Activated effector memory CD4-positive, alpha-beta T cell treated with Interleukin-2 at 50 U/mL for 16 hours (primary cell): ENCODE data around the gene CCDC24.

ENCODE experiments used
- DNase-seq: peaks from one replicate; pipeline ENCODE4 v3.0.0-alpha.2; 2020

CCDC24 gene

DNA sequence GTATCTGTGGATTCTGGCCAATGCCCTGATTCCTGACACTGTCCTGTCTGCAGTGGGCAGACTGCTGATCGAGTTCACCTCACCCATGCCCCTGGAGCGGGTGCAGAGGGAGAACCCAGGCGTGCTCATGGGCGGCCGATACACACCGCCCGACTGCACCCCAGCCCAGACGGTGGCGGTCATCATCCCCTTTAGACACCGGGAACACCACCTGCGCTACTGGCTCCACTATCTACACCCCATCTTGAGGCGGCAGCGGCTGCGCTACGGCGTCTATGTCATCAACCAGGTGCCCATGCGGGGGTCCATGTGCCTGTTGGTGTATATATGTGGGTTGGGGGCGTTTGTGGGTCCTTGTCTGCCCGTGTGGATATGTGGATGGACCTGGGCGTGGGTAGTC lies 9.8 kb upstream of the CCDC24 start:
- no peak for DNase-seq

DNA sequence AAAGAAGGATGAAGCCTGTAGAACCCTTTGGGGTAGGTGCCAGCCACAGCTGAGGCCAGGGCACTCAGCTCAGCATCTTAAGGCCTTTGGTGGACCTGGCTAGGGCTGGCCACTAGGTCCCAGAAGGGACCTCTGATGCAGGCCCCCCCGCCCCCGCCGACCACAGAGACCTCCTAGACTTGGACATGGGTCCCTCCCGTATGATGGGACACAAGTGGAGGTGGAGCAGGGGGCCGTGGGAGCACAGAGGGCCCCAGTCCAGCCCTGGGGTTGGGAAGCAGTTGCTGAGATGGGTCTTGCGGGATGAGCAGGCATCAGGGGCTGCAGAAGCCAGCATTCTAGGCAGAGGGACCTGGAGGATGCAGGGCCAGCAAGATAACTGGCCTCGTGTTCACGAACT lies 9.2 kb upstream of the CCDC24 start:
- no peak for DNase-seq

DNA sequence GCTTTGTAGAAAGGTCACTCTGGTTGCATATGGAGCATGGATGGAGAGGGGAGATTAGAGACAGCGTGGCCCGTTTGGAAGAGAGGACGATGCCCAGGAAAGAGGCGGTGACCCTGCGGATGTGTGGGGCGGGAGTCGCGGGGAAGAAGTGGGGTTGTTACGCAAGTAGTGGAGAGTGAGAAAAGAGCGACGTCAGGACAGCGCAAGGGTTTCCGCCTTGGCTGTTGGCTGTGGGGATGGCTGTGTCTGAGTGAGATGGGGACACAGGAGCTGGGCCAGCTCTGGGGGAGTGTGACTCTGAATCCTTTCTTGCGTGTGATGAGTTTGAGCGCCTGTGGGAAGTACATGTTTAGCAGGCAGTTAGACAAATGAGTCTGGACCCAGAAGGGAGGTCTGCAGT lies 8.6 kb upstream of the CCDC24 start:
- no peak for DNase-seq

DNA sequence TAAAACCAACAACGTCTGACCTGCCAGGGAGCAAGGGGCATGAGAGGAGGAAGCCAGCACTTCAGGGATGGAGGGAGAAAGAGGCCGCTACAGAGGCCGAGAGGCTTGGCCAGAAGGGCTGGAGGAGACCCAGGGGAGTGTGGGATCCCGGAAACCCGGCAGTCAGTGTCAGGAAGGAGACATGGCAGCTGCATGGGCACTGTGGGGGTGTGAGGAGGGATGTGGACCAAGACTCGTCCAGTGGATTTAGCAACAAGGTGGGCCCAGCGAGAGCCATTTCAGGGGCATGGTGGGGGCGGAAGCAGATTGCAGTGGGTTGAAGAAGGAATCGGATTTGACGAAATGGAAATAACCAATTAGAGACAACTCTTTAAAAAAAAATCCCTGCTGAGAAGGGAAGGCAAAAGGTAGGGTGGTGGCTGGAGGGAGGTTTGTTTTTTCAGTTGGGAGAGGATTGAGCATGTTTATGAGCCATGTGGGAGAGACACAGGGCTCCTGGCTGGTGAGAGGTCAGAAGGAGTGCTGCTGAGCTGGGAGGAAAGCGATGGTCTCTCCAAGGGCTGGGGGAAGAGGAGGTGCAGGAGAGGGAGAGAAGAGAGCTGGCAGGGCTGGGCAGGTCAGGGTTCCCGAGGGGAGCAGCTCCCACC lies 8.0 kb upstream of the CCDC24 start:
- no peak for DNase-seq

DNA sequence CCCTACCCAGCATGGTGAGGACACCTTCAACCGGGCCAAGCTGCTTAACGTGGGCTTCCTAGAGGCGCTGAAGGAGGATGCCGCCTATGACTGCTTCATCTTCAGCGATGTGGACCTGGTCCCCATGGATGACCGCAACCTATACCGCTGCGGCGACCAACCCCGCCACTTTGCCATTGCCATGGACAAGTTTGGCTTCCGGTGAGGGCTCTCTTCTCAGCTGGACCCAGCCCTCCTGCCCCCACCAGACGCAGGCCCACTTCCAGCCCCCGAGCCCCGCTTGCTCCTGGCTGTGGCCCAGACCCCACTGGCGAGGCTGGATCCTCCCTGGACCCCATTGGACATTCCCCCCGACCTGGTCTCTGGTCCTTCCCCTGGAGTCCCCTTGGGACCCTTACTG lies 6.5 kb upstream of the CCDC24 start:
- DNase-seq = no peak

DNA sequence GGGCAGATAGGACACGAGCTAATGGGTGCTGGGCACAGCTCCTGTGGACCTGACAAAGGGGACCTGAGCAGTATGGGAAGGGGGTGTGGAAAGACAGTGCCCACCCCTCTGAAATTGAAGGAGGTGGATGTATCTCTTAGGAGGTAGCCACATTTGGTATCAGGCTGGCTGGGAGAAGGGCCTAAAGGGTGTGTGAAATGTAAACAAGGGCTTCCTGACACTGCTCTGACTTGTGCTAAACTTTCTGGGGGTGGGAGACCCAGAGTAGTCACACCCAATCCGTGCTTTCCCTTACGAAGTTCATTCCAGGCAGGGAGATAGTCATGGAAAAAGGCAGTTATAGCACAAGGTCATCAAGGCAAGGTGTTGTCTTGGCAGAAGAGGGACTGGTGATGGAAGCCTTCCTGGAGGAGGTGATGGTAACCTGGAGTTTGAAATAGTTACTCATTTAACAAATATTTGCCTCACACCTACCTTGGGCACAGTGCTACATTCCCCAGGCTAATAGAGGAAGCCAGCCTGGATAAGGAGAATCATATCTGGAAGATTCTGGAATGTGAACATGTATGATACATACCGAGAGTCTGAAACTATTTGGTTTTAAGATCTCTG lies 5.3 kb upstream of the CCDC24 start:
- DNase-seq = no peak

DNA sequence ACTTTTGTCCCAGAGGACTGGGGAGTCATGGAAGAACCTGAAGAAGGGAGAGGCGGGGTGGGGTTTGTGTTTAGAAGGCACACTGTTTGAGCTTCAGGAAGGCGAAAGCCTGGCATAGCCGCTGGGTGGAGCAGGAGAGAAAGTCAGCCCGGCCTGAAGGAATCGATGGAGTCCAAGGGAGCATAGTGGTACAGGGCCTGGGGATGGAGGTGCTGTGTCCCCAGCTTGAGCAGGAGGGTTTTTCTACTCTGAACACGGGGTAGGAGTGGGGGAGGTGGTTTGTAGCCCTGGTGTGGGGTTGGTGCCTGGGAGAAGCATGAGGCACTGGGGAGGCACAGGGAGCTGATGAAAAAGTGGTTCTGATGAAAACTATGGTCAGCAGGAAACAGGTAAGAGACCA lies 4.7 kb upstream of the CCDC24 start:
- DNase-seq = no peak

DNA sequence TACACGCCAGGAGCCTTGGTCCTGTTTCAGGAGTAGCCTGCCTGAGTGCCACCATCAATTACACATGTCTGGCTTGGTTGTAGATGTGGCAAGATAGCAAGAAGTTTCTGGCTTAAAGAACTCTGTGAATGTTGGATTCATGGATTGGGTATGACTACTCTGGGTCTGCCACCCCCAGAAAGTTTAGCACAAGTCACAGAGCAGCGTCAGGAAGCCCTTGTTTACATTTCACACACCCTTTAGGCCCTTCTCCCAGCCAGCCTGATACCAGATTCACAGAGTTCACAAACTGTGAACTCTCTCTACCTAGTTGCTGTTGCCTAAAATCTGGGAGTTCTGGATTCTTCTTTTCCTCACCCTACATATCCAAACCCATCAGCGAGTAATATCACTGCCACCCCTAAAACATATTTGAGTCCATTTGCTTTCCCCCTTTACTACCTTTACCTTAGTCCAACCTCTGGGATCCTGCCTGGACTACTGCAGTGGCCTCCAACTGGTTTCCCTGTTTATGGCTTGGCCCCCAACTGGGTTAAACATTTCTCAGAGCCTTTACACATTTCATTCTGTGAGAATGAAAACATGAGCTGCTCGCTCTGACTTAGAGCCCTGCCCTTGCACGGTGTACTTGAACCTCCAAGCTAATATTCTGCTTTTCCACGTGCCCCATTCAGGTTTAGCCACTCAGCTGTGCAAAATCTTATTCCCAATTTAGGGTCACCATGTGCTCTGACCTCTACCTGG lies 4.1 kb upstream of the CCDC24 start:
- DNase-seq = no peak

DNA sequence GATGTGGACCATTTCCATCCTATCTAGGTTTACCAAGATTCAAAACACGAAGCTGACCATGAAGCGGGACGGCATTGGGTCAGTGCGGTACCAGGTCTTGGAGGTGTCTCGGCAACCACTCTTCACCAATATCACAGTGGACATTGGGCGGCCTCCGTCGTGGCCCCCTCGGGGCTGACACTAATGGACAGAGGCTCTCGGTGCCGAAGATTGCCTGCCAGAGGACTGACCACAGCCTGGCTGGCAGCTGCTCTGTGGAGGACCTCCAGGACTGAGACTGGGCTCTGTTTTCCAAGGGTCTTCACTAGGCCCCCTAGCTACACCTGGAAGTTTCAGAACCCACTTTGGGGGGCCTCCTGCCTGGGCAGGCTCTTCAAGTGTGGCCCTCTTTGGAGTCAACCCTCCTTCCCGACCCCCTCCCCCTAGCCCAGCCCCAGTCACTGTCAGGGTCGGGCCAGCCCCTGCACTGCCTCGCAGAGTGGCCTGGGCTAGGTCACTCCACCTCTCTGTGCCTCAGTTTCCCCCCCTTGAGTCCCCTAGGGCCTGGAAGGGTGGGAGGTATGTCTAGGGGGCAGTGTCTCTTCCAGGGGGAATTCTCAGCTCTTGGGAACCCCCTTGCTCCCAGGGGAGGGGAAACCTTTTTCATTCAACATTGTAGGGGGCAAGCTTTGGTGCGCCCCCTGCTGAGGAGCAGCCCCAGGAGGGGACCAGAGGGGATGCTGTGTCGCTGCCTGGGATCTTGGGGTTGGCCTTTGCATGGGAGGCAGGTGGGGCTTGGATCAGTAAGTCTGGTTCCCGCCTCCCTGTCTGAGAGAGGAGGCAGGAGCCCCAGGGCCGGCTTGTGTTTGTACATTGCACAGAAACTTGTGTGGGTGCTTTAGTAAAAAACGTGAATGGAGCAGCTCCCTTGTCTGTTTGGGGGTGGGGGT lies 864 bp upstream of the CCDC24 start:
- DNase-seq = no peak

DNA sequence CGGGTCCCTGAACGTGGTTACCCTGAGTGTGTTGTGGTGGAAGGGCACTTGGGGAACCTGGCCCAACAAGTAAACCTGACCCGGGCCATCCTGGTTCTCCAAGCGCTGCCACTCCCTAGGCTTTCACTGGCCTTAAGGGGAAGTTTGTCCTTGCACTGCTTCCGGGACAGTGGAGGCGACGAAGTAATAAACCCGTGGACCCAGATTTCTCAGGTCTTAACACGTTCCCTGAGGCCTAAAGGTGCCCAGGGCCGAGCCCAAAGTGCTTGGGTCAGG lies 261 bp upstream of the CCDC24 start:
- DNase-seq = no peak

DNA sequence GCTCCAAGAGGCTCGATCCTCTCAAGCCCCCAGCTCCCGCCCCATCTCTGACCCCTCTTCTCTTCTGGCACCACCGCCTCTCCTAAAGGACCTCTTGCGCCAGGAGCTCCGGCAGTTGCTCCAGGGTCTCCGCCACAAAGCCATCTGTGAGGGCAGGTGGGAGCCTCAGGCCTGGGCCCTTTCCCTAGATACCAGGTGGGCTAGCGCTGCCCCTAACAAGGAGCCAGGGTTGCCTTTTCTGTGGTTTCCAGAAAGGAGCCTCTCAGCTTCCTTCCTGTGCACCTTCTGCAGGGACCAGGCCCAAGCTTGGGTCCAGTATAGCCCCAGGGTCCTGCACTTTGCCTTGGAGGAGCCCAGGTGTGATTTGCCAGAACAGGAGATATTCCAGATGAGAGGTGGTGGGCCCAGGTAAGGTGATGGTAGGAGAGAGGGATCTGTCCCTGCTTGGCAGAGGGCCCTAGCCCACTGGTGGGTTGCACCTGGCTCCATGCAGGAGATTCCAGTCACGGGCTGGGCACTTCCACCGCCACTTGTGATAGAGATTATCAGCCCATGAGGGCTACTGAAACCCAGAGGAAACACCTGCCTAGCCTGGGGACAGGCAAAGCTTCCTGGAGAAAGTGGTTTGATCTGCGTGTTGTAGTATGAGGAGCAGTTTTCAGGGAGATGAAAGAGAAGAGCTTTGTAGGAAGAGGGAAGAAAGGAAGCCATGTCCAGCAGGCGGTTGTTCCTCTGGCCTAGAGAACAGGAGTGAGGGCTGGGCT lies 1.0 kb downstream of the CCDC24 start:
- DNase-seq = no peak

DNA sequence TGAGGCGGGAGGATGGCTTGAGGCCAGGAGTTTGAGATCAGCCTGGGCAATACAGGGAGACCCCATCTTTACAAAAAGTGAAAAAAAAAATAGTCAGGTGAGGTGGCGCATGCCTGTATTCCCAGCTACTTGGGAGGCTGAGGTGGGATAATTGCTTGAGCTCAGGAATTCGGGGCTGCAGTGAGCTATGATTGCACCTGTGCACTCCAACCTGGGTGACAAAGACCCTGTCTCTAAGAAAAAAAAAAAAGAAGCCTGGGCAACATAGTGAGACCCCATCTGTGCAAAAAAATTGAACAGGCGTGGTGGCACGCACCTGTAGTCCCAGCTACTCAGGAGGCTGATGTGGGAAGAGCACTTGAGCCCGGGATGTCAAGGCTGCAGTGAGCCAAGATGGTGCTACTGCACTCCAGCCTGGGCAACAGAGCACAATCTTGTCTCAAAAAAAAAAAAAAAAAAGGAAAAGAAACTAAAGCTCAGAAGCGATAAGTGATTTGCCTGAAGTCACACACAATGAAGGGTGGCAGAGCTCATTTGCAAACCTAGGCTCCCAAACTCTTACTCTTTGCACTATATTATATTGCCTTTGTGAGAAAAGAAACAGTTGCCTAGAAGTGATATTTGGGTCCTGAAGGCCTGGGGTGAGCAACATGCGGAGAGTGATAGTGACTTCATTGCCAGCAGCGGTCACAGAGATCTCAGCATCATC lies 2.0 kb downstream of the CCDC24 start:
- DNase-seq = no peak

DNA sequence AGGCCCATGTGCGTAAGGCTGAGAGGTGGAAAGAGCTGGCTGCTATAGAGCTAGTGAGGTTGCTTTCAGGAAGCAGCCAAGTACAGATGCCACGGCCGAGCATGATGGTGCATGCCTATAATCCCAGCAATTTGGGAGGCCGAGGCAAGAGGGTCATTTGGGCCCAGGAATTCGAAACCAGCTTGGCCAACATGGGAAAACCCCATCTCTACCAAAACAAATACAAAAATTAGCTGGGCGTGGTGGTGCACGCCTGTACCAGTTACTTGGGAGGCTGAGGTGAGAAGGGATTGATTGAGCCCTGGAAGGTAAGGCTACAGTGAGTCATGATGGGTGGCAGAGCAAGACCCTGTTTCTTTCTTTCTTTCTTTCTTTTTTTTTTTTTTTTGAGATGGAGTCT lies 2.7 kb downstream of the CCDC24 start:
- DNase-seq = no peak

DNA sequence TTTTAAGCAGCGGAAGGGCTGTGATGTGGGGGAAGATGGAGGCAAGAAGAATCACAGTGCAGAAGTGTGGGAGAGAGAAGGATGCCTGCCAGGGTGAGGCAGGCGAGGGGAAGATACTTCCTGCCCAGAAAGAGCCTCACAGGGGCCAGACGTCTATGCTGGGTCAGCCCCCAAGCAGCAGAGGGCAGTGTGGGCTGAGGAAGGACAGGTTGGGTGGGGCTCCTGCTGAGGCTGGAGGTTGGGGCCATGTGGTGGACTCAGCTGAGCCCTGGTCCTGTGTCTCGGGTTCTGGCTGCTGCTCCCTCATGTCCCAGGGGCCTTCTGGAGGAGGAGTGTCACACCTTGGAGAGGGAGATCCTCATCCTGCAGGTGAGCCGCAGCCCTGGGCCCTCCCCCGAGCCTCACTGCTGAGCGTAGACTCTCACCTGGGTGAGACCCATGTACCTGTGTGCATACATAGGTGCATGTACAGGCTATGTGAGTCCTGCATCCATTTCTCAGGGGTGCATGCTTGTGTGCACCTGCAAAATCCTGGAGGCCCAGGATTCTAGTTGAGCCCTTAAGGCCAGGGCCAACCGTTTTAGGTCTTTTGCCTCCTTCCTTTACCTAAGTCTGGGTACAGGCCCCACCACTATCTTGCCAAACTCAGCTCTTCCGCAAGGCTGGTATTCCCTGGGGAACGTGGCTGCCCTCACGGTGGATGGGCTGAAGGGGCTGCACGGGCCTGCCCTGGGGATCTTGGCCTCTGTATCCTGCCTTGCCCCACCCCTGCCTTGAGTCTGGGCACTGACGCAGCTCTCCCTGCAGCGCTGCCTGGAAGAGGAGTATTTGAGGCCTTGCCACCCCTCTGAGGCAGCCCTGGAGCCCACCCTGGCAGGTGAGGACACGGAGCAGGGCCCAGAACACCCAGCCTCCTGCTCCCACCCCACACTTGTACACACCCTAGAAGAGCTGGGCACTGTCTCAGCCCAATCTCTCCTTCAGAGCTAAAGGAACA lies 3.7 kb downstream of the CCDC24 start:
- no peak for DNase-seq

DNA sequence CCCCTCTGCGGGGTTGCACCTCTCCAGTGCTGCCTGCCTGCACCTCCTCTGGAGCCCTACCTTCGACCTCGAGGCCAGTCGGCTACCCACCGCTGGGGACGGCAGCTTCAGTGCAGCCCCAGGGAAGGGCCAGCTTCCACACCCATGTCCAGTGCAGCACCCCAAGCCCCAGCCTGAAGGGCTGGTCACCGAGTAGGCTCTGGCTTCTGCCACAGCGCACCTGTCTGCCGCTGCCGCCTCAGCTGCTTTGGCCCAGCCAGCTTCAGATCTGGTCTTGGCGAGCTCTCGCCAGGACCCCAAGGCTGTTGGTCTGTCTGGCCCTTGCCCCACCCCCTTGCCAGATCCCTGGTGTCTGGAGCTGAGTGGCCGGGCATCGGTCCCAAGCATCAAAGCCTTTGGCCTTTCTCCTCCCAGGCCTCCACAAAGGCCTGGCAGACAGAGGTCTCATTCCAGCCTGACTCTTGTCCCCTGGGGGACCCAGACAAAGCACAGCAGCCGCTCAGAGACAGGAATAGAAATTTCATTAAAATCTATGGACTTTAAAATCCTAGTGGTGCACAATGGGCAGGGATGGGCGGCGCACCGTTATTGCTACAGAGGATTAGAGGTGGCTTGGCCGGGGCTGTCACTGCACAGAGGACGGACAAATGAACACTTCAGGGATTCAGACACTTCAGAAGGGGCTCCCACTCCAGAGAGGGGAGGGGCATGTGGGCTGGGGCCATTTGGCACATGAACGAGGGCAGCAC lies 4.8 kb downstream of the CCDC24 start:
- no peak for DNase-seq

DNA sequence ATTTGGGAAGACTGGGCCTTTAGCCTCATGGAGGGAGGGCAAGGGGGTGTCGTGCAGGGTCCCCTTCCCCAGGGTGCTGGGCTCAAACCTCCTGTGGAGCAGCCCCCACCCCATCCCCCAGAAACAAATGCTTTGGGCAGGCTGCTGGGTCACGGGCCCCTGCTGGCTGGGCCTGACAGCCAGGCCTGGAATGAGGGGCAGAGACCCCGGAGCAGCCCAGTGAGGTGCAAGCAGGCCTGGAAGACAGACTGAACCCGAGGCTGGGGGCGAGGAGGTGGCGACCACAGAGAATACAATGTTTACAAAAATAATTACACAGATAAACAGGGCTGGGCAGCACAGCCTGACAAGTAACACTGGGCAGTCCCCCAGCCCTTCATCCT lies 5.3 kb downstream of the CCDC24 start:
- DNase-seq = no peak

DNA sequence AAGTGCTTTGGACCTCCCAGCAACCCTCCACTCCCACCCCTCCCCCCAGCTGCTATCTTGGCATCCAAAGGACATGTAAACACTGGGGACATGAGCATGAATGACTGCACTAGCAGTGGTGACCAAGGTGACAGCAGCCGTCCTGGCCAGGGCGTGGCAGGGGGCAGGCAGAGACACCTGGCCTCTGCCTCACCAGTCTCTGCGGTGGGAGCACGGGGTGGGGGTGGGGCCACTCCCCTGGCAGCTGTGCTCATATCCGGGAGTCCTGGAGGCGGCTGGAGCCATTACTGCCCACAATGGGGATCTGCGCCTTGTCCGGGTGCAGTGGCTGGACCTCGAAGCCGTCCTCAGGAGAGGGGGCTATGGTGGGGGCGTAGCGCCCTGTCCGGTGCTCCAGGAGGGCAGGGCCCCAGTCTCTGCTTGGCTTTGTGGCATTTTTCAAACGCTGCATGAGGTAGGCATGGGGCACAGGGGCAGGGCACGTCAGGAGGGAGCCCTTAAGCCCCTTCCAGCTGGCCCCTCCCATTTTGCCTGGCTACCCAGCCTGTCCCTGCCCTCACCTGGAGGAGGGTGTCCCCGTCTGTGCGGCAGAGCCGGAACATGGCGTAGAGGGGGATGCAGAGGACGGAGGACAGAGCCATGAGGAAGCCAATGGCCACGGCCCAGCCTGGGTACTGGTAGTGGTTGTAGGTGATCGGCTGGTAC lies 6.0 kb downstream of the CCDC24 start:
- DNase-seq = no peak

DNA sequence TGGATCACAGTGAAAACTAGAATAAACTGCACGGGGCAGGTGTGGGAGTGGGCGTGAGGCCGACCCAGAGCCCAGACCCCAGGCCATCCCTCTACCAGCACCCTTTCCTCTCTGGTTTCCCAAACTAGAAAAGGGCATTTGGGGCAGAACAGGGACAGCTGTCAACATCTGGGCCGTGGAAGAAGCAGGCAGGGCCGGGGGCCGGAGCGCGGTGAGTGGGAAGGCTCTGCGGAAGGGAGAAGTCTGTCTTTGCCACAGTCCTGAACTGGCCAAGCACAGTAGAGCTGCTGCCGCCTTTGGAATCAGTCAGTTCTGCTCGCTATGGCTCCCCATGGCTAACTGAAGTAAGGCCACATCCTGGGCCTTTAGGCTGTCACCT lies 6.6 kb downstream of the CCDC24 start:
- no peak for DNase-seq

DNA sequence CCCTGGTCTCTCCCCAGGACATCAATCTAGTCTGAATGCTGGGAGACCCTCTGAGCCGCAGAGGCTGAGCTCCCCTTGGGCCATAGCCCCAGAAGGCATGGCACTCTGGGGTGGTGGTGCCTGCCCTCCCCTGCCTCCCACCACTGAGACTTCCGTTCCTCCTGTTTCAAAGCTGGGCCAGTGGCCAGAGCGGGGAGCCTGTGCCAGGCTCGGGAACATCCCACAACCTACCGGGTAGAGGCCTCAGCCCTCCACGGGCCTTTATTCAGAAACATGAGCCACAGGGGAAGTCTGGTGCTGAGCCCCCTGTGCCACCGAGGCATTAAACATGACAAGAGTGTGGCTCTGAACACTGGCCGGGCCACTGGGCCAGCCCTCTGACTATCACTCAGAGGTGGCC lies 8.1 kb downstream of the CCDC24 start:
- no peak for DNase-seq
